NCI-H345 treated with DMSO at 0.1 percent for 48 hours (cell line): ENCODE data around the gene EEPD1.
"Not testable (repeated sequence)": the region's sequence is repeated elsewhere in the genome, so short reads cannot be mapped to it uniquely, and the experiment has no call there.

Experiments used
- DNase-seq: peaks from one replicate; lab custom pipeline; 2025; ENCODE audit not compliant: unreplicated experiment; lab: John Stamatoyannopoulos, UW

The EEPD1 gene

DNA sequence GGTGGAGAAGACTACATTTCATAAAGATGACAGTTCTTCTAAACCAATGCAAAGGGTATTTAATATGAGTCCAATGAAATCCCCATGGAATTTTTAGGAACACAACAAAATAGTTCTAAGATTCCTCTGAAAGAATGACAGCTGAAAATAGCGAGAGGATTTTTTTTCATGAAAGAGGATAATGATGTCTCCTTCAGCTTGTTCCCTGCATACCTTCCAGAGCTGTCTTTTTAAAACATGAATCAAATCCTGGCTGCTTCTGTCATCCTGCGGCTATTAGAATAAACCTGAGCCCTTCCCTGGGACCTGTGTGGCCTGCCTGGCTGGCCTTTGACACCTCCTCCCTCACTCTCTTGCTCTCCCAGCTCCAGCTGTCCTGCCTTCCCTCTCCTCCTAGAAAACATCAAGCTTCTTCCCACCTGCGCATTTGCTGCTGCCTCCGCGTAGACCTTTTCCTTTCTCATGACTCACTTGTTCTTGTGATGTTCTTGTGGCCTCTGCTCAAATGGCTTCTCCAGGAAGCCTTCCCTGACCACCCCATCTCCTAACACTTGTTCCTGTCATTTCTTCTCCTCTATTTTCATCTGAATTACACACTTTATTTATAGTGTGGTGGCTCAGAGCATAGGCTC lies 57.4 kb downstream of the EEPD1 start:
- DNase-seq, result no peak

DNA sequence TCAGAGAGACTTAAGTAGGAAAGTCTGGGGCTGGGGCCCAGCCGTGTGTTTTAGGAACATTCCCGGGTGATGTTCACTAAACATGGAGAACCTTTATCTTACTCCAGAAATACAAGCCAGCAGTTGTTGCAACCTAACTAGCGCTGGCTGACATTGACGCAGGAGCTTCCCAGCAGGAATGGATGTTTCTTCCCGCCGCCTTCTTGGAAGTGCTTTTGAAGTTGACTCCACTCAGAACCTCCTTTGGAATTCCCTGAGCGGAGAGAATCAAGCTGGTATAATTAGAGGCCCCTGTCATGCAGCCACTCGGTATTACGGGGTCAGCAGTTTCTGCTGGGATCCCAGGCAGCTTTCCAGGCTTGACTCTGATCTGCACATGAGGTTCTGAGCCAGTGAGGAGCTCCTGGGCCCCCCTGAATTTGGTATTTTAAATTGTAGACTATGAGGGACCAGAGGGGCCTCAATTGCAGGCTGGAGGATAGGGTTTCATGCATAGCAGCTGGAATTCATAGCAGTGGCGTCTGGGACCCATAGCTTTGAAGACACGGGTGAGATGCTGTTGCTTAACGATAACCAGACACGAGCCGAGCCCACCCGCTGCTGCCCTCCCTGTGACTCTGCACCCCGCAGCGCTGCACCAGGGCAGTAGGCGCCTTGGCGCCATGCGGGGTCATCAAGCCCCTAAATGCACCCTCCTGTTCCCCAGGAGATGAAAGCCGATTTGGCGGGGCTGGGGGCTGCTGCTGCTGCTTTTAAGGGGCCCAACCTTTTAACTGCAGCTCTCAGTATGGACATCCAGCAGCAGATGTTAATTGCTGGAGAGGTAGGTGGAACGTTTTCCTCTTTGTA lies 61.8 kb downstream of the EEPD1 start:
- no peak for DNase-seq

DNA sequence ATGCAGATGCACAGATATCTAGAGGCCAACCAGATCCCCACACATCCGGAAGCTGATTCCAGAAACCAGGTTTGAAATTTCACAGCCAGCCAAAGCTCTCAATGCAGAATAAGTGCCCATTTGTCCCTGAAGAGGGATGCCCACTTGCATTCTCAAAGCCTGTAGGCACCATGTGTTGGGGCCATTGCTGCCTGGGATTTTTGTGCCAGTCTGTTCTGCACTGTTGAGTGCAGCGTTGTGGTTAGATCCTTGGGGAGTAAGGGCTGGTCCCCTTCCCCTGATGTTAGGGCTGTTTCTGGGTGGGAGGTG lies 62.4 kb downstream of the EEPD1 start:
- DNase-seq, result no peak

DNA sequence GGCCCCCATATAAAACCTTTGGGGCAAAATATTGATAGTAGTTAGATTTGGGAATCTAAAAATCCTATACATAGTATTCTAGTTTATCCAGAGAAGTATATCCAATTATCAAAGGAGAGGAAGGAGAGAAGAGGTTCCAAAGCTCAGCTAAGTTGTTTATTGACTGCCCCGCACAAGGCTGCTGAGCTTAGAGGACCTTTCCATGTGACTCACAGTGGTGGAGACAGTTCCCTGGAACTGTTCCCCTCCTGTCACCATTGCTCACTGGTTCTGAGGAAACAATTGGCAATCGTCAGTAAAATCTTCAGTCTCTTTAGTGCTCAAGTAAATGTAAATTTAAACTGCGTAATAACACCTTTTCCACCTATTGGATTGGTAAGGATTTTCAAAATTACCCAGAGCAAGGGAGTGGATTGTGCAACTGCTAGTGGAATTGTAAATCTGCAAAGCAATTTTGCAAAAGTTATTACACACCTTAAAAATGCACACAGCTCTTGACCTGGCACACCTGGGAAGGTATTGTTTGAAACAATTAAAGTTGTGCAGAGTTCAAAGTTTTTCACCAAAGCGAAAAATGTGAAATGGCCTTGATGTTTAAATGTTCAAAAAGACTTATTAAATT lies 63.1 kb downstream of the EEPD1 start:
- DNase-seq, result no peak

DNA sequence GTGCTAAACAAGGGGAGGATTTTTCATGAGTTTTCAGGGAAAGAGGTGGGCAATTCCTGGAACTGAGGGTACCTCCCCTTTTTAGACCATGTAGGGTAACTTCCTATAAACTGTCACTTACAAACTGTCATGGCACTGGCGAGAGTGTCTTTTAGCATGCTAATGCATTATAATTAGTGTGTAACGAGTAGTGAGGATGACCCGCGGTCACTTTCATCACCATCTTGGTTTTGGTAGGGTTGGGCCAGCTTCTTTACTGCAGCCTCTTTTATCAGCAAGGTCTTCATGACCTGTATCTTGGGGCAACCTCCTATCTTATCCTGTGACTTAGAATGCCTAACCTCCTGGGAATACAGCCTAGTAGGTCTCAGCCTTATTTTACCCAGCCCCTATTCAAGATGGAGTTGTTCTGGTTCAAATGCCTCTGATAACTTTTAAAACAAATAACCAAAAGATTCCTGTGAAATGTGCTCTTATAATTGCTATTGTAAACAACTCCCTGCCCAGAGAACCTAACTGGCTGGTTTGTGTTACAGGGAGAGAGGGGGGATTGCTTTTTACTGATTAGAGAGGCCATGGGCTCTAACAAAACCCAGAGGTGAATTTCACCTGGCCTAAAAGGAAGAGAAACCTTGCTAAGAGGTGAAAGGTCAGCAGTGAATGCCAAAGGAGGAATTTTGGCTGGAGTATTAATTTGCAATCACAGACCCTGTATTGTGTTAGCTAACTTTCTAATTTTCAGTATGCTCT lies 64.3 kb downstream of the EEPD1 start:
- DNase-seq, result no peak

DNA sequence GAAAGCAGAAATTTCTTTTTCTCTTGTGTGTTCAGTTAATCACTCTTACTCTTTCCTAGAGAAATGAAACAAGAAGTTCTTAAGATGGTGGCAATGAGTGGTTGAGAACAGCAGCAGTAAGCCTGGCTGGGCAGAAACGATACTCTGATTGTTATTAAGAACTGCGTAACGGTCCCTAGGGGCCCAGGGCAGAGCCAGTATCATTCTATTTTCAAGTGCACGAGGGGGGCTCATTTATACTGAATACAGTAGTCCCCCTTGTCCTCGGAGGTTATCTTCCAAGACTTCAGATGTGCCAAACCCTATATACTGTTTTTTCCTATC lies 64.9 kb downstream of the EEPD1 start:
- no peak for DNase-seq

DNA sequence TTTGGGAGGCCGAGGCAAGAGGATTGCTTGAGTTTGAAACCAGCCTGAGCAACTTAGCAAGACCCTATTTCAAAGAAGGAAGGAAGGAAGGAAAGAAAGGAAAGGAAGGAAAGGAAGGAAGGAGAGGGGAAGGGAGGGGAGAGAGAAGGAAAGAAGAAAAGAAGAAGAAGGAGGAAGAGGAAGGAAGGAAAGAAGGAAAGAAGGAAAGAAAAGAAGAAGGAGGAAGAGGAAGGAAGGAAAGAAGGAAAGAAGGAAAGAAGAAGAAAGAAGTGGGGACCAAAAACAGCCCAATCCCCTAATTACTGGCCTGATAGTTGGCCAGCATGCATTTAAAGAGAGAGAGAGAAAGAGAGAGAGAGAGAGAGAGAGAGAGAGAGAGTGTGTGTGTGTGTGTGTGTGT lies 66.4 kb downstream of the EEPD1 start:
- no peak for DNase-seq

DNA sequence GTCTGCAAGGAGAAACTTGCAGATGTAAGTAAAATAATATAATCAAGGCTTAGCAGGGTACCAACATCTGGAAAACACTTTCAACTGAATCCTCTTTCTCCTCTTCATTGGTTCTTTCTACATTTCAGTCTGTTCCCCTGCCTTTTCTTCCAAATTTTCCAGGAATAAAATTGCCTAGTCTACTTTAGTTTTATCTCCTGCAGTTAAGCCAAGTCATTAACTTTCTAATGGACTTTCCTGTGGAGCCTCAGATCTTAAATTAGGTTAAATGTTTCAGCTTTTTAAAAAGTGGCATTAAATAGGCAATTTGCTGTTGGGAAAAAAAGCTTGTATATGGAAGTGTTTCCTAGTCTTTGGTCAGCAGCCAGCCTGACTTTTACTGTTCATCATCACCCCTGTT lies 70.8 kb downstream of the EEPD1 start:
- no peak for DNase-seq

DNA sequence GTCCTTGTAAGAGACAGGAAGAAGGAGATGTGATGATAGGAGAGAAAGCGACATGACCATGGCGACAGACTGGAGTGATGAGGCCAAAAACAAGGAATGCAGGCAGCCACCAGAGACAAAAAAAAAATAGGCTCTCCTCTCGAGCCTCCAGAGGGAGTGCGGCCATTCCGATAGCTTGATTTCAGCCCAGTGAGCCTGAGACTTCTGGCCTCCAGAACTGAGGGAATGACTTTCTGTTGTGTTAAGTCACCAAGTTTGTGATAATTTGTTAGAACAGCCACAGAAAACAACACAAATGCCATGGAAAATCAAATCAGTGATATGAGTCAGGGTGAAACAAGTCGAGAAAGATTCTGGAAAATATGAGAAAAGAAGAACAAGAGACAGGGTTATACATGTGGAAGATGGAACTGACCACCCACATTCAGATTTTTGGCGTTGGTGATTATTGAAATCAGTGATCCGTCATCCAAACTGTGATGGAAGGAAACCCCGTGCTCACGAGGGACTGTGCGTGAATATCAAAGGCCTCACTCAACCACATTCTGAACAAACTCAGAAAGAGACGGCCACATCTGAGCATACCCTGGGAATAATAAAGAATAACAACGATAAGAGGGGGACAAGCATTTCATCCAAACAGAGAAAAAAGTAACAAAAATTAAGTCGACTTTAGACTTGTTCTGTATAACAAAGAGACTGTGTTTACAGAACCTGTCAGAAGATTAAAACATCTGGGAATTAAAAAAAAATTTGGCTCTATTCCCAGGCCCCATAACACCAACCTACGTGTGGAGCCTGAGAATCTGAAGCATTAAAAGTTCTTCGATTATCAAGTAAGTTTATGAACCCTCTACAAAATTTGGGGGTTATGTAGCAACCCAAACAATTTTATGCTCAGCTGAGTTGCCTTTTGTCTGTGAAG lies 72.1 kb downstream of the EEPD1 start:
- no peak for DNase-seq

DNA sequence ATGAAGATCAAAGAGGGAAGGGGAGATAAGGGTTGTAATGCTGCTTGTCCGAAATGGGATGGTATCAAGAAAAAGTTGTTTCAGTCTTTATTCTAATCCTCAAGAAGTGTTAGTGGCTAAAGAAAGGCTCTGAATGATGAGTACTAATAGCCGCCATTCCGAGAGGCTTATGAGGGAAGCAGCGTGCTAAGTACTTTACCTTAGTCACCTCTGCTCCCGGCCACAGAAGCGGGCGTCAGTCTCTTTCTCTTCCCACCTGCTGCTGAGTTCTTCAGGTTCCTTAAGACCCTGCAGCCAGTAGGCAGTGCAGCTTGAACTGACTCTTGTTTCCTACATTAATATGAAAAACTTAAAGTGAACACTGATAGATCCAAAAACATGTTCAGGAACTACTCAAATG lies 73.1 kb downstream of the EEPD1 start:
- no peak for DNase-seq

DNA sequence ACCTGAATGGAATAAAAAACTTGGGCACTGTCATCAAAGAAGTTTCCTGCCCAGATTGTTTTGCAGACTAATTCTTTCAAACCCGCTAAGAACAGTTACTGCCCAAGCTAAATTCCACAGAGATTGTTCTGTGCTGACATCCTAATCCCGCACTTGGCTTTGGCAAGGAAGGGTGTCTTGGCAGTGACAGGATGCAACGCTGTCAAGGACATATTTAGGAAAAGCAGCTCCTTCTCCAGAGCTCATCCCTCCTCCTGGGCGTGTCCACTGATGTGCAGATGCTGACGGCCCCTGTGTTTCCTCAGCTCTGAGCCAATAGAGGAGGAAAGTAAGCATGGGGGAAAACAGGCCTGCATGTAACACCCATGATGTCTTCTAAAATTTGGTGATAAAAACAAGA lies 74.2 kb downstream of the EEPD1 start:
- no peak for DNase-seq

DNA sequence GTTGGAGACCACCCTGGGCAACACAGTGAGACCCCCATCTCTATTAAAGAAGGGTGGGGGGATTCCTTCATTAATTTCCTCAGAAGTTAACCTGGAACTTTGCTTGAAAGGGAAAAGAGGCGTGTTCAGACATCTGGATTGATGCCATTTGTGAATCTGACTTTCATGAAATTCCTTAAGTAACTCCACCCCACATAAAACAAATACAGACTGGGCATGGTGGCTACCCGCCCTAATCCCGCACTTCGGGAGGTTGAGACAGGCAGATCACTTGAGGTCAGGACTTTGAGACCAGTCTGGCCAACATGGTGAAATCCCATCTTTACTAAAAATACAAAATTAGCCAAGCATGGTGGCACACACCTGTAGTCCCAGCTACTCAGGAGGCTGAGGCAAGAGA lies 75.0 kb downstream of the EEPD1 start:
- no peak for DNase-seq

DNA sequence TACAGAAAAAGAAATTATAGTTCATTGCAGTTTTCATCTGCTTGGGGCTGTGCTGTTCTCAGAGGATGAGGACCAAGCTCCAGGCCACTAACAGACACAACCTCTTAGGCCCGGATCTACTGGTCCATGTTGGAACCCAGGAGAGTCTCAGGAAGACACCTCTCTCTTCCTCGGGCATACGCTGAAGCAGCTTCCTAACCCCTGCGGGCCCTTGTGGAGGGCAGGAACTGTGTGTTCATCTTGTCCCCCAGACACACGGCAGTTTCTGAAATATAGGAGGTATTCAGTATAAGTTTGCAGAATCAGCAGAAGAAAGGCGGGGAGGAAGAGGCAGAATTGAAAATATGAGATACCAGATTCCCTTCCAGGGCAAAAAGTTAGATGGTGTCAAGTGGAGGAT lies 78.4 kb downstream of the EEPD1 start:
- DNase-seq, result no peak

DNA sequence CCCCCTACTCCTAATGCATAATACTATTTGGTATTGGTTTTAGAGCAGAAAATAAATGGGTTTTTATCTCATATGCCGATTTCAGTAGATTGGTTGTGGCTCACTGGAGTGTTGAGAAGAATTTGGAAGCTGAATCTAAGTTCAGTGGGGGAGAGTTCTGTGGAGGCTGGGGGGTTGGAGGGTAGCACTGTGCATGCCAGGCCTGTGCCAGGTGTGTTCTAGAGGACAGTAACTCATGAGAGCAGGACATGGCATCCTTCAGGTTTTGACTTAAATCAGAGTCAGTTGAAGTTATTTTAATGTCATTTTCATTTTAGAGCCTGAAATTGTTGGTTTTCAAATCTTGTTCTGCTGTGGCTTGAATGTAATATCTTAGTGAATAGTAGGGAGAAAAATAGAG lies 79.5 kb downstream of the EEPD1 start:
- no peak for DNase-seq

DNA sequence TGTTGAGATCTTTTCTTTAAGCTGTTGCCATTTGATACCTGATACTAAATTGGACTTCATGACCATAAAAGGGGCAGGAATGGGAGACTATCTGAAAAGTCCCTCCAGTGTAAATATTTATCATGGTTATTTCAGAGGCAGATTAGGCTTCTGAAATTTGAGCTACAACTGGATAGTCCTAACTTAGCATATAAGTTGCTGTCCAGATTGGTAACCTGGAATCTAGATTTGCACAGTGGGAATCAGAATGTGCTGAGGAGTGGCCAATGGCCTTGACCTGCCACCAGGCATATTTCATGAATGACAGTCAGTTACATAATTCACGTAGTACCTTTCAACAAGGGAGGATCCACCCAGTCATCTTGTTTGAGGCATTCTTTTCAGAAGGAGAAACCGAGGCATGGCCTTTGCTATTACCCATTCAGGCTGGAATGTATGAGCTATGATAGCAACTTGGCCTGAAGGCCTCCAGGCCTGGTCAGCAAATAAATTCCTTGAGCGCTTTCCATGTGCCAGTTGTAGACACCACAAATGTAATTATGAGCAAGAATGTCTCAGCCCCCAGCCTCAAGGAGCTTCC lies 80.0 kb downstream of the EEPD1 start:
- no peak for DNase-seq

DNA sequence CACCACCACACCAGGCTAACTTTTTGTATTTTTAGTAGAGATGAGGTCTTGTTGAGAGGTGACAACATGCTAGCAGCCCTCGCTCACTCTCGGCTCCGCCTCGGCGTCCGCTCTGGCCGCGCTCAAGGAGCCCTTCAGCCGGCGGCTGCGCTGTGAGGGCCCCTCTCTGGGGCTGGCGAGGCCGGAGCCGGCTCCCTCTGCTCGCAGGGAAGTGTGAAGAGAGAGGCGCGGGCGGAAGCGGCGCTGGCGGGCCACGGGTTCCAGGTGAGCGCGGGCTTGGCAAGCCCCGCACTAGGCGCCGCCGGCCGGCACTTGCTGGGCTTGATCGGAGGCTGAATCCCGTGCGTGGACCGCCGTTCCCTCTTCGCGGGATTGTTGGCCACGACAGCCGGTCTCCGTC lies 83.0 kb downstream of the EEPD1 start:
- no peak for DNase-seq

DNA sequence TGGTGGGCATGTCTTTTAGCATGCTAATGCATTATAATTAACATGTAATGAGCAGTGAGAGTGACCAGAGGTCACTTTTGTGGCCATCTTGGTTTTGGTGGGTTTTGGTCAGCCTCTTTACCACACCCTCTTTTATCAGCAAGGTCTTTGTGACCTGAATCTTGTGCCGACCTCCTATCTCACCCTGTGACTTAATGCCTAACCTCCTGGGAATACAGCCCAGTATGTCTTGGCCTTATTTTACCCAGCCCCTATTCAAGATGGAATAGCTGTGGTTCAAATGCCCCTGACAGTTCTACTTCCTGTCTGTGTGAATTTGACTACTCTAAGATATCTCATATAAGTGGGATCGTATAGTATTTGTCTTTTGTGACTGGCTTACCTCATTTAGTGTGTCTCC lies 85.1 kb downstream of the EEPD1 start:
- DNase-seq, result no peak

DNA sequence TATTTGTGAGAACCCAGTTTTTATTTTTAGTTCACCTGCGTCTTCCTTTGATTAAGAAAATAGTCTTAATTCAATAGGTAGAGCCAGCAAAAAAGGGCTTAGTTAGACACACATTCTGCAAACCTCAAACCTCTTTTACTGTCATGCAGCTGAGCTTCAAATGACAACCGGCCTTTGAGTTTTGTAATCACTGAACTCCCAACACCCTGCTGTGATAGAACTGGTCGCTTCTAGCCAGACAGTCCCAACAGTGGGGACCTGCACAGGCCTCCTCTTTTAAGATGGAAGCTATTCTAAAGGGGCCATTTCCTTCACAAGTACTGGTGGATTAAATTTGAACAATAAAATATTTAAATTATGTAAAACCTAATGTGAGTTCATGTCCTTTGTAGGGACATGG lies 90.3 kb downstream of the EEPD1 start:
- DNase-seq, result peak; percentile 10

DNA sequence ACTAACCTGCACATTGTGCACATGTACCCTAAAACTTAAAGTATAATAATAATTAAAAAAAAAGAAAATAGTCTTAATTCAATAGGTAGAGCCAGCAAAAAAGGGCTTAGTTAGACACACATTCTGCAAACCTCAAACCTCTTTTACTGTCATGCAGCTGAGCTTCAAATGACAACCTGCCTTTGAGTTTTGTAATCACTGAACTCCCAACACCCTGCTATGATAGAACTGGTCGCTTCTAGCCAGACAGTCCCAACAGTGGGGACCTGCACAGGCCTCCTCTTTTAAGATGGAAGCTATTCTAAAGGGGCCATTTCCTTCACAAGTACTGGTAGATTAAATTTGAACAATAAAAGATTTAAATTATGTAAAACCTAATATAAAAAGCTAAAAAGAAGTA lies 90.9 kb downstream of the EEPD1 start:
- DNase-seq, result not testable (repeated sequence)

DNA sequence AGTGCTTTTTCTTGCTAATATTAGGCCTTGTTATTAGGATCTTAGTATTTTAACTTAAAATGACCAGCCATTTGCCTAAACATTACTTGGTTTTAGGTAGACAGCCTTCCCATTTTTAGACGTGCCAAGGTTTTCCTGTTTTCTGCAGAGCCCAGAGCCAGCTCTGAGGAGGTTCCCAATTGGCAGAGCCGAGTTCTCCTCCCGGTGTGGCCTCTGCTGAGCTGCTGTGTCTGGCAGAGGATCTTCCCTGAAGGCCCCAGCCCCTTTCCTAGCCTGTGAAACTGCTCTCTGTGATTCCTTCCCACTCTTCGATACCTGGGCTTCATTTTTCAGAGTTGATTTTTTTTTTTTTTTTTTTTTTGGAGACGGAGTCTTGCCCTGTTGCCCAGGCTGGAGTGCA lies 91.4 kb downstream of the EEPD1 start:
- no peak for DNase-seq
